ENCODE measurements around the gene MICB. TPM values are rescaled to one million over a fixed set of nuclear protein-coding genes. Genes with fewer than 3 reads are reported as not detected.
"Not testable (repeated sequence)": the region's sequence is repeated elsewhere in the genome, so short reads cannot be mapped to it uniquely, and the experiment has no call there.

MICB gene
- total RNA-seq (9.5 TPM), polyA plus RNA-seq (4.2 TPM)
- long read RNA-seq, donor 1, partial matches to known transcripts: 0 of 1 reads
- long read RNA-seq, donor 1, other reads (novel, unspliced or antisense): 0 of 1 reads
- long read RNA-seq, donor 2: 0 reads
- long read RNA-seq, donor 3, partial matches to known transcripts: 0 of 2 reads
- long read RNA-seq, donor 3, other reads (novel, unspliced or antisense): 0 of 2 reads
- long read RNA-seq, donor 4, partial matches to known transcripts: 0 of 1 reads
- long read RNA-seq, donor 4, other reads (novel, unspliced or antisense): 0 of 1 reads
- long read RNA-seq, donor 5, partial matches to known transcripts: 0 of 5 reads
- long read RNA-seq, donor 5, other reads (novel, unspliced or antisense): 0 of 5 reads
- long read RNA-seq, donor 6, partial matches to known transcripts: 7 of 7 reads
- long read RNA-seq, donor 6, other reads (novel, unspliced or antisense): 0 of 7 reads
- long read RNA-seq, donor 7, partial matches to known transcripts: 11 of 12 reads
- long read RNA-seq, donor 7, other reads (novel, unspliced or antisense): 0 of 12 reads
- long read RNA-seq, donor 8: 0 reads
- long read RNA-seq, donor 9, partial matches to known transcripts: 0 of 2 reads
- long read RNA-seq, donor 9, other reads (novel, unspliced or antisense): 0 of 2 reads
- long read RNA-seq, donor 10, partial matches to known transcripts: 0 of 1 reads
- long read RNA-seq, donor 10, other reads (novel, unspliced or antisense): 0 of 1 reads

- peaks cover 0 to 13% of the 10 kb centered on the region in 2 donors for H3K27me3 ChIP-seq (ENCODE audit: control insufficient read depth in 2 of 2, insufficient read depth in 1 of 2, low read length in 1 of 2)
- no peaks in the 10 kb centered on the region for H3K9me3 ChIP-seq (ENCODE audit: control insufficient read depth in 2 of 2, insufficient read depth in 1 of 2, low read length in 1 of 2)
- H3K36me3 ChIP-seq (ENCODE audit: control insufficient read depth in 2 of 2, insufficient read depth in 2 of 2, low read length in 1 of 2): no peaks in the 10 kb centered on the region
- peaks cover 11 to 45% of the 10 kb centered on the region in 2 donors for H3K4me1 ChIP-seq (ENCODE audit: control insufficient read depth in 2 of 2, insufficient read depth in 2 of 2, low read length in 2 of 2)
- WGBS: under 1% methylated on average over 64 of the region's 64 CpGs
- H3K27ac ChIP-seq (ENCODE audit: low read depth in 1 of 2, low read length in 1 of 2): peak within 1 kb of the TSS; percentile 40 to 44
- peak; percentile 66 to 93 (median 80) for DNase-seq (ENCODE audit: low read depth in 6 of 9, low spot score in 9 of 9)
- peak within 1 kb of the TSS; percentile 60 to 83 for H3K4me3 ChIP-seq (ENCODE audit: low read length in 2 of 2)
Observed at GRCh38 chr6:31497531-31498476, at the start of gene MICB. Gene MICB (plus strand): TSS chr6:31498145. CDS start chr6:31498194, 49 bp downstream.

GRCh38 chr6:31450751-31451150 lies 47.2 kb upstream of the MICB start:
- peaks cover 0 to 4% of the 10 kb centered on the region in 2 donors for H3K27me3 ChIP-seq (ENCODE audit: control insufficient read depth in 2 of 2, insufficient read depth in 1 of 2, low read length in 1 of 2)
- no peak overlapping the region for H3K4me3 ChIP-seq (ENCODE audit: low read length in 2 of 2)
- H3K27ac ChIP-seq (ENCODE audit: low read depth in 1 of 2, low read length in 1 of 2): no peak overlapping the region
- no peaks in the 10 kb centered on the region for H3K9me3 ChIP-seq (ENCODE audit: control insufficient read depth in 2 of 2, insufficient read depth in 1 of 2, low read length in 1 of 2)
- no peaks in the 10 kb centered on the region for H3K4me1 ChIP-seq (ENCODE audit: control insufficient read depth in 2 of 2, insufficient read depth in 2 of 2, low read length in 2 of 2)
- no peak for DNase-seq (ENCODE audit: low read depth in 6 of 9, low spot score in 9 of 9)
- no peaks in the 10 kb centered on the region for H3K36me3 ChIP-seq (ENCODE audit: control insufficient read depth in 2 of 2, insufficient read depth in 2 of 2, low read length in 1 of 2)
- 69% methylated on average over 4 of the region's 4 CpGs for WGBS

GRCh38 chr6:31452859-31453258 lies 45.1 kb upstream of the MICB start:
- no peak overlapping the region for H3K4me3 ChIP-seq (ENCODE audit: low read length in 2 of 2)
- H3K27ac ChIP-seq (ENCODE audit: low read depth in 1 of 2, low read length in 1 of 2): no peak overlapping the region
- H3K36me3 ChIP-seq (ENCODE audit: control insufficient read depth in 2 of 2, insufficient read depth in 2 of 2, low read length in 1 of 2): no peaks in the 10 kb centered on the region
- no peak for DNase-seq (ENCODE audit: low read depth in 6 of 9, low spot score in 9 of 9)
- H3K27me3 ChIP-seq (ENCODE audit: control insufficient read depth in 2 of 2, insufficient read depth in 1 of 2, low read length in 1 of 2): peaks cover 0 to 4% of the 10 kb centered on the region in 2 donors
- no peaks in the 10 kb centered on the region for H3K9me3 ChIP-seq (ENCODE audit: control insufficient read depth in 2 of 2, insufficient read depth in 1 of 2, low read length in 1 of 2)
- H3K4me1 ChIP-seq (ENCODE audit: control insufficient read depth in 2 of 2, insufficient read depth in 2 of 2, low read length in 2 of 2): no peaks in the 10 kb centered on the region

DNA sequence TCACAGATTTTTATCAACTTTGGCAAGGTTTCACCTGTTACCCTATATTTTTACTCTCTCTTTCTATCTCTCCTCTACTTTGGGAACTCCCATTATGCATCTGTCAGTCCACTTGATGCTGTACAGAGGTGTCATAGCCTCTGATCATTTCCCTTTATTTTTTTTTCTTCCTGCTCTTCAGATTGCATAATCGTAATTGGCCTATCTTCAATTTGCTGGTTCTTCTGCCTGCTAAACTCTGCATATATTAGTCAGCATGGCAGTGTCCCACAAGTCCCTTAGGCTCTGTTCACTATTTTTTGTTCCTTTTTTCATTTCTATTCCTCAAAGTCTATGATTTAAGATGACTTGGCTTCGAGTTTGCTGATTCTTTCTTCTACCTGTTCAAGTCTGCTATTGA lies 44.7 kb upstream of the MICB start:
- H3K27me3 ChIP-seq (ENCODE audit: control insufficient read depth in 2 of 2, insufficient read depth in 1 of 2, low read length in 1 of 2): peaks cover 0 to 4% of the 10 kb centered on the region in 2 donors

GRCh38 chr6:31459864-31460263 lies 38.1 kb upstream of the MICB start:
- WGBS: 92% methylated on average over 5 of the region's 5 CpGs
- not testable (repeated sequence) for DNase-seq (ENCODE audit: low read depth in 6 of 9, low spot score in 9 of 9); H3K27me3 ChIP-seq (ENCODE audit: control insufficient read depth in 2 of 2, insufficient read depth in 1 of 2, low read length in 1 of 2); H3K4me3 ChIP-seq (ENCODE audit: low read length in 2 of 2); H3K36me3 ChIP-seq (ENCODE audit: control insufficient read depth in 2 of 2, insufficient read depth in 2 of 2, low read length in 1 of 2); H3K27ac ChIP-seq (ENCODE audit: low read depth in 1 of 2, low read length in 1 of 2); H3K9me3 ChIP-seq (ENCODE audit: control insufficient read depth in 2 of 2, insufficient read depth in 1 of 2, low read length in 1 of 2)
- peaks cover 0 to 19% of the 10 kb centered on the region in 2 donors for H3K4me1 ChIP-seq (ENCODE audit: control insufficient read depth in 2 of 2, insufficient read depth in 2 of 2, low read length in 2 of 2)

More for the DNA sequence above, 44.7 kb upstream of the MICB start:
- Histone ChIP-seq H3K4me1 (ENCODE audit: control insufficient read depth in 2 of 2, insufficient read depth in 2 of 2, low read length in 2 of 2) (no peaks in the 10 kb centered on the region), H3K9me3 (ENCODE audit: control insufficient read depth in 2 of 2, insufficient read depth in 1 of 2, low read length in 1 of 2) (no peaks in the 10 kb centered on the region), H3K36me3 (ENCODE audit: control insufficient read depth in 2 of 2, insufficient read depth in 2 of 2, low read length in 1 of 2) (no peaks in the 10 kb centered on the region), H3K4me3 (ENCODE audit: low read length in 2 of 2) (no peak overlapping the region), H3K27ac (ENCODE audit: low read depth in 1 of 2, low read length in 1 of 2) (no peak overlapping the region)
- no peak for DNase-seq (ENCODE audit: low read depth in 6 of 9, low spot score in 9 of 9)
- 99% methylated on average over 2 of the region's 2 CpGs for WGBS

DNA sequence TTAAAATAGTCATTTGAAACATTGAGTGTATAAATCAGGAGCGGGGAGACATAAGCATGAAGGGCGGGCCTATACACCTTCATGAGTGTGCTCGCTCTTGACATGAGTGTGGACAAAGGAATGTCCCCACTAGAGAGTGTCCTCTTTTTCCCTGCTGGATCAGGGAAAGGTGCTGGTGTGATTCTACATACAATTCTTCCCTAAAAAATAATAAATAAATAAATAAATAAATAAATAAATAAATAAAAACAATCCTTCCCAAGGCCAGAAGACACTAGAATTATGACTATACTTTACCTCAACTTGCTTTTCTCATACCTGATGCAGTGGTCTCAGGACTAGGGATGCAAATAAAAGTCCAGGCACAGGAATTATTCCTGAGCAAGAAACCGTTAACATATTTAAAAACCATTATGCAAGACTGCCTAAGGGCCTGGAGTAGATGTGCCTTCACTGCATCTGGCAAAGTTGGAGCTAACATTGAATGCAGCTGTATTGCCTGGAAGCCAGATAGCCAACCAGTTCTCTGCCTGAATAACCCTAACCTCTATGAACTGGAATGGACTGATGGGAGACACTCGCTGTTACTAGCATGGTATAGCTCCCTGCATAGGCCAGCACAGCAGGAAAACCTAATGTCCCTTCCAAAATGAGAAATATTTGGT lies 37.5 kb upstream of the MICB start:
- H3K36me3 ChIP-seq (ENCODE audit: control insufficient read depth in 2 of 2, insufficient read depth in 2 of 2, low read length in 1 of 2): peaks cover 0 to 3% of the 10 kb centered on the region in 2 donors
- DNase-seq (ENCODE audit: low read depth in 6 of 9, low spot score in 9 of 9): no peak
- no peaks in the 10 kb centered on the region for H3K9me3 ChIP-seq (ENCODE audit: control insufficient read depth in 2 of 2, insufficient read depth in 1 of 2, low read length in 1 of 2)
- H3K27ac ChIP-seq (ENCODE audit: low read depth in 1 of 2, low read length in 1 of 2): no peak overlapping the region
- peaks cover 0 to 9% of the 10 kb centered on the region in 2 donors for H3K27me3 ChIP-seq (ENCODE audit: control insufficient read depth in 2 of 2, insufficient read depth in 1 of 2, low read length in 1 of 2)
- 98% methylated on average over 5 of the region's 5 CpGs for WGBS
- no peak overlapping the region for H3K4me3 ChIP-seq (ENCODE audit: low read length in 2 of 2)
- H3K4me1 ChIP-seq (ENCODE audit: control insufficient read depth in 2 of 2, insufficient read depth in 2 of 2, low read length in 2 of 2): peaks cover 0 to 23% of the 10 kb centered on the region in 2 donors

DNA sequence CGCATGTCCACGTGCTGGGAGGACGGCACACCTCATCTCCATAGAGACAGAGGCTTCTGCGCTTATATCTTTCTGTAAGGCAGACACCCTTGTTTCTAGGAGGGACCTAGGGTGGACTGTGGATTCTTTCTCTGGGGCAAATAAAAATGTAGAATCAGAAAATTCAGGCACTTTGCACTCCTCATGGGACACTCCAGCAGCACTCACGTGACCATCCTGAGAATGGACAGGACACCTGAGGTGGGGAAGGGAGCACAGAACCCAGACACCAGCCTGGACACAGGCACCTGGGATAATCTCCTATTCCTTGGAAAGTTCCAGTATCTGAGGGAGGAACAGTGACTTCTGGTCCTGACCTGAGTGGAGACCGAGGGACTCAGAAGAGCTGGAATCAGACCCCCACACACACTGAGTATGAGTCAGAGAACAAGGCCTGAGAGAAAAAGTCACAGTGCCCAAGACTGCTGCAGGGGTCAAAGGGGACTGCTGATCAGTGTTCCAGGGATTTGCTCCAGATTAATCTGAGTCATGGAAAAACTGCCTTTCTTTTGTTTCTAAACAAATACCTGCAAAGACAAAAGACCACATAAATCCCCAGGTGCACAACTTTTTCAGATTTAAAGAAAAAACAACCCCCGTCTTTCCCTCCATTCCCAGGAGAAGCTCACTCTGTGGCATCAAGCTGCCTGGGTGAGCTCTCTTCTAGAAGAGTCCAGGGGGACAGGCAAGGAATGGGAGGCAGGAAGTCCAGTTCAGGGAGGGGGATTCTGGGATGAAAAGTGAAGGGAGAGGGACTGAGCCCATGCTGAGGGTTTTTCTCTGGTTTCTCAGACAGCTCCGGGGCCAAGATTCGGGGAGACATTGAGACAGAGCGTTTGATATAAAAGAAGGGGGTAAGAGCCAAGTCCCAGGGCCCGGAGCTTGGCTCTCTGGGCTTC lies 35.6 kb upstream of the MICB start:
- Histone ChIP-seq H3K4me1 (ENCODE audit: control insufficient read depth in 2 of 2, insufficient read depth in 2 of 2, low read length in 2 of 2) (peaks cover 2 to 23% of the 10 kb centered on the region in 2 donors), H3K4me3 (ENCODE audit: low read length in 2 of 2) (peak overlapping the region; percentile 55 to 63), H3K36me3 (ENCODE audit: control insufficient read depth in 2 of 2, insufficient read depth in 2 of 2, low read length in 1 of 2) (peaks cover 0 to 3% of the 10 kb centered on the region in 2 donors), H3K27ac (ENCODE audit: low read depth in 1 of 2, low read length in 1 of 2) (peak overlapping the region; percentile 46 to 52), H3K9me3 (ENCODE audit: control insufficient read depth in 2 of 2, insufficient read depth in 1 of 2, low read length in 1 of 2) (no peaks in the 10 kb centered on the region), H3K27me3 (ENCODE audit: control insufficient read depth in 2 of 2, insufficient read depth in 1 of 2, low read length in 1 of 2) (peaks cover 0 to 9% of the 10 kb centered on the region in 2 donors)
- DNase-seq (ENCODE audit: low read depth in 6 of 9, low spot score in 9 of 9): no peak
- 68% methylated on average over 11 of the region's 11 CpGs for WGBS

All from thymus (tissue), 14 donors.